Coronary artery (tissue), 2 donors: Measurements from ENCODE around the gene CORO7.

Experiments used
- DNase-seq: peaks from one replicate; pipeline ENCODE4 v3.0.0-alpha.2; 2017; ENCODE audit warnings: low spot score
- H3K27ac ChIP-seq, 2 donors: fragments of 200-600 bp; sonication (generic); one replicate each; pipeline ENCODE4 v1.5.1; 2016 to 2019
- H3K4me3 ChIP-seq: fragments of 200-600 bp; sonication (generic); 2 replicates; pipeline ENCODE4 v1.5.1; 2016; ENCODE audit warnings: mild to moderate bottlenecking, moderate library complexity
- TF ChIP-seq, protein P1 (sequence below): fragments of 200-600 bp; sonication (generic); IDR thresholded peaks from one replicate; pipeline ENCODE4 v1.5.1; 2019; ENCODE audit warnings: antibody characterized with exemption

Gene CORO7

DNA sequence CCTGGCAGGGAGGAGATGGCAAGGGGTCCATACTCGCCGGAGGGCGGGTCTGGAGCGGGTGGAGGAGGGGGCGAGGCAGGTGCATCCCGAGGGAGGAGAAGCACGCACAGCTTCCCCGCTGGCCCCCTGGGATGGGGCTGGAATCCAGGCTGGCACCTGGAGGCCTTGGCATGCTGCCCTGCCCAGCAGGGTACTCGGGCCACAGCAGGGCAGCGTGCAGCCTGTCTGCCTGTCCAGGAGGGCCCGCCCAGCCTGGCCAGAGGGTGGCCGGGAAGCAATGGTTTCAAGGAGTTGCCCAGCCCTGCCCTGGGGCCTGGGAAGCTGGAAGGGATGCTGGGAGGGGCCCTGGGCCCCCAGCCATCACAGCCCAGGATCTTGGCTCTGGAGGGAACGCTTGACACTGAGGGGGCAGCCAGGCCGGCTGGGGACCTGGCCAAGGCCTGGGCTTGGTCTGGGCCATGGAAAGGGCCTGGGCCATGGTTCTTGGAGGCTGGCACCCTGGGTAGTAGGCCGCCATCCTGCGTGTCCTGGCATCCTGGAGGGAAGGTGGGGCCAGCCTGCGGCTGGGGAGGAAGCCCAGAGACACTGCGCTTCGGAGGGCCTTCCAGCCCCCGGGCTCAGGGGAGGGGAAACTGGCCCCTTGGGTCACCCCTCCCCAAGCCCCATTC, 99.4 kb downstream of the CORO7 start:
- peak; percentile 92 for DNase-seq
- peak overlapping the region; percentile 95 to 96 for H3K27ac ChIP-seq
- TF ChIP-seq, protein P1, sequence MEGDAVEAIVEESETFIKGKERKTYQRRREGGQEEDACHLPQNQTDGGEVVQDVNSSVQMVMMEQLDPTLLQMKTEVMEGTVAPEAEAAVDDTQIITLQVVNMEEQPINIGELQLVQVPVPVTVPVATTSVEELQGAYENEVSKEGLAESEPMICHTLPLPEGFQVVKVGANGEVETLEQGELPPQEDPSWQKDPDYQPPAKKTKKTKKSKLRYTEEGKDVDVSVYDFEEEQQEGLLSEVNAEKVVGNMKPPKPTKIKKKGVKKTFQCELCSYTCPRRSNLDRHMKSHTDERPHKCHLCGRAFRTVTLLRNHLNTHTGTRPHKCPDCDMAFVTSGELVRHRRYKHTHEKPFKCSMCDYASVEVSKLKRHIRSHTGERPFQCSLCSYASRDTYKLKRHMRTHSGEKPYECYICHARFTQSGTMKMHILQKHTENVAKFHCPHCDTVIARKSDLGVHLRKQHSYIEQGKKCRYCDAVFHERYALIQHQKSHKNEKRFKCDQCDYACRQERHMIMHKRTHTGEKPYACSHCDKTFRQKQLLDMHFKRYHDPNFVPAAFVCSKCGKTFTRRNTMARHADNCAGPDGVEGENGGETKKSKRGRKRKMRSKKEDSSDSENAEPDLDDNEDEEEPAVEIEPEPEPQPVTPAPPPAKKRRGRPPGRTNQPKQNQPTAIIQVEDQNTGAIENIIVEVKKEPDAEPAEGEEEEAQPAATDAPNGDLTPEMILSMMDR = no peak
- peak overlapping the region; percentile 82 for H3K4me3 ChIP-seq

DNA sequence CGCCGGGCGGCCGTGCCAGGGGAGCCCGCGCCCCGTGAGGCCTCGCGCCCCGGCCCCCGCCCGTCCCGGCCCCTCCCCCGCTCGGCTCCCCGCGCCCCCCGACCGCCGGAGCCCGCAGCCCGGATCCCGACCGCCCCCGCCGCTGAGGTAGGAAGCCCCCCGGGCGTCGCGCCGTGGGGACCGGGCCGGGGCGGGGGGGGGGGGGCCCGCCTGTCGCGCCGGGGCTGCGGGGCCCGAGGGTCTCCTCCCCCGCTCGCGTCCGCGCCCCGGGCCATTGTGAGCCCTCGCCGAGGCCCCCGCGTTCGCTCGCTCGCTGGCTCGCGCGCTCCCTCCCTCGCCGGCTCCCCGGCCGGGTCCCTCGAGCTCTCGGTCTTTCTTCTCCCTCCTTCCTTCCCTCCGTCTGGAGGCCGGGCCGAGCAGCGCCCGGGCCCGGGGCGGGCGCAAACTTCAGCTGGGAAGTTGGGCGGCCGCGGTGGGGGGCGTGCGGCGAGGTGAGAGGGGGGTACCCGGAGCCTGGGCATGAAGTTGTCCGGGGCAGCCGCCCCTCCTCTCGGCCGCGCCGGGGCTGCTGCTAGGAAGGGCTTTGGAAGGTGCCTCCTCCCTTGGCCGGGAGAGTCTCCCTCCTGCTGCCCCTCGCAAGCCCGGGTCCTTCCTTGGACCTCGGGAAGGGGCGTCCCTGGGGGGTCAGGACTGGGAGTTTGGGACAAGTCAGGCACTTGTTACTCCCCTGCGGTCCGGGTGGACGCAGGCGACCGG, 100.1 kb downstream of the CORO7 start:
- no peak for DNase-seq
- Histone ChIP-seq H3K4me3 (peak overlapping the region; percentile 82), H3K27ac (peak overlapping the region; percentile 95 to 96)
- TF ChIP-seq, protein P1 = no peak

DNA sequence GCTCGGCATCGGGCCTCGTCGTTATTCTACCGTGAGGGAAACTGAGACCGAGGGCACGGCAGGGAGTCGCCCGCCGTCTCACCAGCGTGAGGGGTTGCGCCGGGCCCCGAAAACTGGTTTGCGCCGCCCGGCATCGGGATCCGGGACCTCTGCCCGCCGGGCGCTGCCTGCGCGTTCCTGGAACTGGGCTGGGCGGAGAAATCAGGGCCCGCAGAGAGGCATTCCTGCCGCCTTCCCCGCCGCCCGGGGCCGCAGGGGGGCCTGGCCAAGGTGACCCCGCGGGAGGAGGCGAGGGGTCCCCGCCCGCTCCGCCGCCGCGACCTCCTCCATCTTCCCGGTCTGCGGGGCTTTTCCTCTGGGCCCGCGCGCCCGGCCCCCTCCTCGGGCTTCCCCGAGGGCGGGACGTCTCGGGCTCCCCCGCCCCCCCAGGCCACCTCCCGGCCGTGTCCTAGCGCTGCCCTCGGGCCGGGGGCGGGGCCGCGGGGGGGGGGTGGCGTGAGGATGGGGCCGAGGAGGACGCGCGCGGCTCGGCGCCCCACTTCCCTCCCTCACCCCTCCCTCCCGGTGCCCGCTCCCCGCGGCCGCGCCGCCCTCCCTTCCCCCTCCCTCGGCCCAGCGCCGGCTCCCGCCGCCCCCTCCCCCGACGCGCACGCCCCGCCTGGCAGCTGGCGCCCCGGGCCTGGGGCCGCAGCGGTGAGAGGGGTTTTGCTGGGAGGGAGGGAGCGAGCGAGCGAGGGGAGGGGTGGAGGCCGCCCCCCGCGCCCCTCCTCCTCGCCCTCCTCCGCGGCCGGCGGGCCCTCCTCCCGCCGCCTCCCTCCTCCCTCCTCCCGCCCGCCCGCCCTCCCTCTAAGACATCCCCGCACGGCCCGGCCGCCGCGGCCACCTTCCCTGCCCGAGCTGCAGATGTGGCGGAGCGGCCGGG, 100.9 kb downstream of the CORO7 start, which contains the start of gene GLIS2:
Gene GLIS2 (plus strand): TSS at position 882 of the 922 bp plus-strand sequence. CDS start 16,214 bp downstream, outside the sequence.
- Histone ChIP-seq H3K4me3 (peak within 1 kb of the TSS; percentile 82), H3K27ac (peak within 1 kb of the TSS; percentile 95 to 96)
- DNase-seq = no peak
- TF ChIP-seq, protein P1 = no peak

DNA sequence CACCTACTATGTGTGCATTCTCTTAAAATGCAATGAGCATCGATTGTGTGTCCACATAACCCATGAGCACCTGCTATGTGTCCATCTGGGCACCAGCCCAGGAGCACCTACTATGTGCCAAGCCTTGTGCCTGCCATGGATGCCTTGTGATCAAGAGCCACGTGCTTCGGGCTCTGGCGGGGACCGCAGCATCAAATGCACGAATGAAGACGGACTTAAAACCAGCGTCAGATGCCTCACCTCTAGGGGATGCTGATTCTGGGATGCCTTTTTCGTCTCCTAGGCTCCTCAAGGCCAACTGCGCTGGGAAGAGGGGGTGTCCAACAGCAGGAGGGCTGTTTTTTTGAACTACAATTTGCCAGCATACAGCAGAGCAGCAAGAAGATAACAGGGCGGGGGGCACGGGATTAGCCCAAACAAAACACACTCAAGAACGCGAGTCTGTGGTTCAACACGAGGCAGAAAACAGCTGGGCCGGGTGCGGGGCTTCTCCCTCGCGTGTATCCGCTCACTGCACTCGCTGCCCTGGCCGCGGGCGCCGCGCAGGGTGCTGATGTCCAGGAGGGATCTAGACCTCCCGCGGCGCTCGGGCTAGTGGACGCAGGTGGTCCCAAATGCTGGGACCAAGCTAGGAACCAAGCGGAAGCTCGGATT, 101.7 kb downstream of the CORO7 start:
- DNase-seq = no peak
- TF ChIP-seq, protein P1 = no peak
- Histone ChIP-seq H3K27ac (peak overlapping the region; percentile 95 to 96), H3K4me3 (peak overlapping the region; percentile 82)

DNA sequence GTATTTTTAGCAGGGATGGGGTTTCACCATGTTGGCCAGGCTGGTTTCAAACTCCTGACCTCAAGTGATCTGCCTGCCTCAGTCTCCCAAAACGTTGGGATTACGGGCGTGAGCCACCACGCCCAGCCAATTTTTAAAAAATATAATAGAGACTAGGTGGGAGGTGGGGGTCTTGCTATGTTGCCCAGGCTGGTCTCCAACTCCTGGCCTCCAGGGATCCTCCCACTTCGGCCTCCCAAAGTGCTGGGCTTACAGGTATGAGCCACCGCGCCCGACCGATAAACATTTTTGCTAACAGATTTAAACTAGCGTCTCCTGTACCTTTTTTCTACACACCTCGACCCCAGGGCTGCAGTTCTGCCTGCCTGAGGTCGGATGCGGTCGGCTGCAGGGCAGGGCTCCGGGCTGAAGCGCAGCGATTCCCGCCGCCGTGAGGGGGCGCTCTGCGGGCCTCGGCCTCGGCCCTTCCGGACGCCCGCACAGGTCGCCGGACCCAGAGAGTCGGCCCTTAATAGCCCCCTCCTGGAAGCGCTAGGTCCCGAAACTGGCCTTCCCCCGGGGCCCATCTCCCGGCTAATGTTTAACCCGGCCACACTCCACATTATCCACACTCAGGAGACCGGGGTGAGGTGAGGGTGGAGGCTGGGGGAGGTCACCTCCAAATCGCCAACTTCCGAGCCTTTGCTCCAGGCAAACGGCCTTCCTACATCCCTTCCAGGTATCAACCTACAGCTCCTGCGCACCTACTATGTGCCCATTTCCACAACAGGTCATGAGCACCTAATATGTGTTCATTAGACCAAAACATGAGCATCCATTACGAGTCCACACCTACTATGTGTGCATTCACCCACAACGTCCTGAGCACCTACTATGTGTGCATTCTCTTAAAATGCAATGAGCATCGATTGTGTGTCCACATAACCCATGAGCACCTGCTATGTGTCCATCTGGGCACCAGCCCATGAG, 102.5 kb downstream of the CORO7 start:
- DNase-seq = no peak
- Histone ChIP-seq H3K27ac (peak overlapping the region in 1 of 2 donors; percentile 96), H3K4me3 (peak overlapping the region; percentile 82)
- TF ChIP-seq, protein P1 = peak; percentile 51
